ENCODE measurements around the gene CORIN. TPM values are rescaled to one million over a fixed set of nuclear protein-coding genes. Genes with fewer than 3 reads are reported as not detected.

The CORIN gene
- total and polyA plus RNA-seq, 2 experiments from 2014 or later = not detected

DNA sequence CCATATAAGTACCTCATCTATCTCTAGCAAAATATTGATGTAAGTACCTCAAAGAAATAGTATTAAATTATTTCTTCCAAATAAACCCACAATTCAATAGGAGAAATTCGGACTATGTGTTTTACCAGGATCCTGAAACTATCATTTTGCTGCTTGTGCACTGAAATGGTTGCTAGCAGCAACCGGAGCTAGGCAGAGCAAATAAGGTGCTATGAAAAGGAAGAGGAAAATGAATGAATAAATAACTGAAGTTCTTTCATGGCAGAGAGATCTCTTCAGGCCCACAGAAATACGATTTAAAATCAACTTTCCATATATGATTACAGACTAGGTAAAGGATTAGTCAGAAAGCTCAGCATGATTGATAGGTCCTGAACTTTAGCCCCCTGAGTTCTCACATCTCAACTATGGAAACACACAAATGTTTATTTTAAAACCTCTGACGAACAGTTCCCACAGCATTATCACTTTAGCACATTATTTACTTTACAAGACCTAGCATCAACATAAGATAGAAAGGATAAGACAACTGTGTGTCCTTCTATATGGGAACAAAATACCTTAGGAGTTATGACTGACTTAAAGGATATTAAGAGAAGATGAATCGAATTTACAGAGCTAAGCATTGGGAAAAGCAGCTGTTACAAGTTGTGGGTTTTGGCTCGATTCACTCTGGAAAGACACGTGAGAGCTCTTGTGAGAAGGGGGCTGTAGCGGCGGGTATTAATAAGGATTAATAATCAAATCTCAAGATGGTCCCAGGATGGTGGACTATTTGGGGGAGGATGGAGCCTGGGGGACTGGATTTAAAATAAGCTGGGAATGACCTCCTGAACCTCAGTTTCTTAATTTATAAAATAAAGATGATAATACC, 104.3 kb downstream of the CORIN start (continued):
- no peak for TF ChIP-seq ZNF331 (CRISPR knock-in tag; IDR thresholded peaks at IDR 0.05; ENCODE audit: low read depth)

DNA sequence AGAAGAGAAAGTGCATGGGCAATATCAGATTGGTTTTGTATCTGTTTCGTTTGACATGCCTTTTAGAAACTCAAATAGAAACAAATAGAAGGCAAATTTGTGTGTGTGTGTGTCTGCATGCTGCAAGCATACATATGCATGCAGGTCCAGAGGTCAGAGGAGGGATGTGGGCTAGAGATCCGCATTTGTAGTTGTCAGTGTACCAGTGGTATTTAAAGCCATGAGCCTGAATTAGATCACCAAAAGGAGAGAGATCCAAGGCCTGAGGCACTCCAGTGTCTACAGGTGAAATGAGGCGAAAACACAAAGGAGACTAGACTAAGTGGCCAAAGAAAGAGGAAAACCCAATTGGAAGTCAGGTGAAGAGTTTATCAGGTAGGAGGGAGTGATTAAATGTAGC, 106.7 kb downstream of the CORIN start:
- no peak overlapping the region for H3K4me2 ChIP-seq
- H3K27ac ChIP-seq (ENCODE audit: low read depth) = no peak overlapping the region
- H3K9me3 Mint-ChIP-seq = no peaks in the 10 kb centered on the region
- no peaks in the 10 kb centered on the region for H4K20me1 ChIP-seq (replicated peaks; ENCODE audit: insufficient read depth)
- DNase-seq (ENCODE audit: low spot score) = no peak
- no peaks in the 10 kb centered on the region for H3K9me2 ChIP-seq (ENCODE audit: insufficient read depth)
- no peak for ATAC-seq
- no peaks in the 10 kb centered on the region for H3F3A ChIP-seq (replicated peaks; ENCODE audit: low read depth)
- no peaks in the 10 kb centered on the region for H3K79me2 ChIP-seq (replicated peaks; ENCODE audit: insufficient read depth)
- H3K36me3 ChIP-seq (ENCODE audit: insufficient read depth) = no peaks in the 10 kb centered on the region
- H3K36me3 Mint-ChIP-seq (ENCODE audit: low read depth) = no peaks in the 10 kb centered on the region
- no peak overlapping the region for H2AFZ ChIP-seq
- H3K27me3 ChIP-seq (ENCODE audit: insufficient read depth) = no peaks in the 10 kb centered on the region
- no peak overlapping the region for H3K27ac Mint-ChIP-seq
- no peaks in the 10 kb centered on the region; the same call in 1 of the 3 replicates for H3K4me1 Mint-ChIP-seq
- TF ChIP-seq ZNF114 (CRISPR knock-in tag; IDR thresholded peaks at IDR 0.05) = no peak
- no peak for TF ChIP-seq EZH2phosphoT487 (IDR thresholded peaks at IDR 0.05; ENCODE audit: unreplicated experiment)
- peaks cover 2% of the 10 kb centered on the region for H3K27me3 Mint-ChIP-seq (ENCODE audit: insufficient read depth, low read depth, poor library complexity)
- H3K4me3 ChIP-seq = no peak overlapping the region
- H3K4me3 Mint-ChIP-seq = no peak overlapping the region
- no peaks in the 10 kb centered on the region for H3K4me1 ChIP-seq (ENCODE audit: insufficient read depth)

DNA sequence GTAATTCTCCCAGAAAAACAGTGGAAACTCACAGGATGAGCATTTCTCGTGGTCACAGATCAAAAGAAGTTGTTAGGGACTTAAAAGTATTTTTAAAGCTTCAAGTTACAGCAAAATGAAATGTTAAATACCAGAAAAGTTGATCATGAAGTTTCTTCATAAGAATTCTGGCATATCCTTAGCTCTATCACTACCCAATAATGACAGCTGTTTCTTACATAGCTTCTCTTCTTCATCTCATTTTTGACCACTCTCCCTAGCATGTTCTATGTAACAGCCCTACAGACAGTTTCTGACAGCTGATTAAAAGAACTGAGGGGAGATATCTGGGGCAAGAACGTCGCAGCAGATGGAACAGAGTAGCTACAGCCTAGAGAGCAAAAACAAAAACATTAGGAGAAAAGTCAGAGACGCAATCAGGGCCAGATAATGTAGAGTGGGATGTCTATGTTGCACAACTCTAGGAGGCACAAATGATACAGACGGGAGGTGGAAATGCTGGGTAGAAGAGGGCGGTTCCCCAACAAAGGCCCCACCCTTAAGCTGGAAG, 108.7 kb downstream of the CORIN start:
- H3K9me2 ChIP-seq (ENCODE audit: insufficient read depth) = no peaks in the 10 kb centered on the region
- H2AFZ ChIP-seq = no peak overlapping the region; the same call in 1 of the 2 replicates
- H3F3A ChIP-seq (replicated peaks; ENCODE audit: low read depth) = no peaks in the 10 kb centered on the region
- Mint-ChIP-seq H3K4me3 (no peak overlapping the region), H3K36me3 (ENCODE audit: low read depth) (no peaks in the 10 kb centered on the region), H3K27ac (no peak overlapping the region), H3K9me3 (no peaks in the 10 kb centered on the region), H3K27me3 (ENCODE audit: insufficient read depth, low read depth, poor library complexity) (peaks cover 2% of the 10 kb centered on the region), H3K4me1 (no peaks in the 10 kb centered on the region; the same call in 1 of the 3 replicates)
- no peak overlapping the region for H3K4me2 ChIP-seq
- DNase-seq (ENCODE audit: low spot score) (no peak), ATAC-seq (no peak)
- H3K4me1 ChIP-seq (ENCODE audit: insufficient read depth) = no peaks in the 10 kb centered on the region
- H3K27ac ChIP-seq (ENCODE audit: low read depth) = no peak overlapping the region
- H4K20me1 ChIP-seq (replicated peaks; ENCODE audit: insufficient read depth) = no peaks in the 10 kb centered on the region
- H3K4me3 ChIP-seq = no peak overlapping the region
- no peaks in the 10 kb centered on the region for H3K79me2 ChIP-seq (replicated peaks; ENCODE audit: insufficient read depth)
- no peaks in the 10 kb centered on the region for H3K36me3 ChIP-seq (ENCODE audit: insufficient read depth)
- H3K27me3 ChIP-seq (ENCODE audit: insufficient read depth) = no peaks in the 10 kb centered on the region
- no peak for TF ChIP-seq NANOG (IDR thresholded peaks at IDR 0.05; ENCODE audit: borderline replicate concordance)
- TF ChIP-seq, protein P1, sequence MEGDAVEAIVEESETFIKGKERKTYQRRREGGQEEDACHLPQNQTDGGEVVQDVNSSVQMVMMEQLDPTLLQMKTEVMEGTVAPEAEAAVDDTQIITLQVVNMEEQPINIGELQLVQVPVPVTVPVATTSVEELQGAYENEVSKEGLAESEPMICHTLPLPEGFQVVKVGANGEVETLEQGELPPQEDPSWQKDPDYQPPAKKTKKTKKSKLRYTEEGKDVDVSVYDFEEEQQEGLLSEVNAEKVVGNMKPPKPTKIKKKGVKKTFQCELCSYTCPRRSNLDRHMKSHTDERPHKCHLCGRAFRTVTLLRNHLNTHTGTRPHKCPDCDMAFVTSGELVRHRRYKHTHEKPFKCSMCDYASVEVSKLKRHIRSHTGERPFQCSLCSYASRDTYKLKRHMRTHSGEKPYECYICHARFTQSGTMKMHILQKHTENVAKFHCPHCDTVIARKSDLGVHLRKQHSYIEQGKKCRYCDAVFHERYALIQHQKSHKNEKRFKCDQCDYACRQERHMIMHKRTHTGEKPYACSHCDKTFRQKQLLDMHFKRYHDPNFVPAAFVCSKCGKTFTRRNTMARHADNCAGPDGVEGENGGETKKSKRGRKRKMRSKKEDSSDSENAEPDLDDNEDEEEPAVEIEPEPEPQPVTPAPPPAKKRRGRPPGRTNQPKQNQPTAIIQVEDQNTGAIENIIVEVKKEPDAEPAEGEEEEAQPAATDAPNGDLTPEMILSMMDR (conservative IDR thresholded peaks at IDR 0.05; ENCODE audit: low read depth in 2 of 2) = no peak
- TF ChIP-seq JUNB (IDR thresholded peaks at IDR 0.05; ENCODE audit: unreplicated experiment) = no peak
- TF ChIP-seq ZNF331 (CRISPR knock-in tag; IDR thresholded peaks at IDR 0.05; ENCODE audit: low read depth) = no peak
- TF ChIP-seq, protein P2, sequence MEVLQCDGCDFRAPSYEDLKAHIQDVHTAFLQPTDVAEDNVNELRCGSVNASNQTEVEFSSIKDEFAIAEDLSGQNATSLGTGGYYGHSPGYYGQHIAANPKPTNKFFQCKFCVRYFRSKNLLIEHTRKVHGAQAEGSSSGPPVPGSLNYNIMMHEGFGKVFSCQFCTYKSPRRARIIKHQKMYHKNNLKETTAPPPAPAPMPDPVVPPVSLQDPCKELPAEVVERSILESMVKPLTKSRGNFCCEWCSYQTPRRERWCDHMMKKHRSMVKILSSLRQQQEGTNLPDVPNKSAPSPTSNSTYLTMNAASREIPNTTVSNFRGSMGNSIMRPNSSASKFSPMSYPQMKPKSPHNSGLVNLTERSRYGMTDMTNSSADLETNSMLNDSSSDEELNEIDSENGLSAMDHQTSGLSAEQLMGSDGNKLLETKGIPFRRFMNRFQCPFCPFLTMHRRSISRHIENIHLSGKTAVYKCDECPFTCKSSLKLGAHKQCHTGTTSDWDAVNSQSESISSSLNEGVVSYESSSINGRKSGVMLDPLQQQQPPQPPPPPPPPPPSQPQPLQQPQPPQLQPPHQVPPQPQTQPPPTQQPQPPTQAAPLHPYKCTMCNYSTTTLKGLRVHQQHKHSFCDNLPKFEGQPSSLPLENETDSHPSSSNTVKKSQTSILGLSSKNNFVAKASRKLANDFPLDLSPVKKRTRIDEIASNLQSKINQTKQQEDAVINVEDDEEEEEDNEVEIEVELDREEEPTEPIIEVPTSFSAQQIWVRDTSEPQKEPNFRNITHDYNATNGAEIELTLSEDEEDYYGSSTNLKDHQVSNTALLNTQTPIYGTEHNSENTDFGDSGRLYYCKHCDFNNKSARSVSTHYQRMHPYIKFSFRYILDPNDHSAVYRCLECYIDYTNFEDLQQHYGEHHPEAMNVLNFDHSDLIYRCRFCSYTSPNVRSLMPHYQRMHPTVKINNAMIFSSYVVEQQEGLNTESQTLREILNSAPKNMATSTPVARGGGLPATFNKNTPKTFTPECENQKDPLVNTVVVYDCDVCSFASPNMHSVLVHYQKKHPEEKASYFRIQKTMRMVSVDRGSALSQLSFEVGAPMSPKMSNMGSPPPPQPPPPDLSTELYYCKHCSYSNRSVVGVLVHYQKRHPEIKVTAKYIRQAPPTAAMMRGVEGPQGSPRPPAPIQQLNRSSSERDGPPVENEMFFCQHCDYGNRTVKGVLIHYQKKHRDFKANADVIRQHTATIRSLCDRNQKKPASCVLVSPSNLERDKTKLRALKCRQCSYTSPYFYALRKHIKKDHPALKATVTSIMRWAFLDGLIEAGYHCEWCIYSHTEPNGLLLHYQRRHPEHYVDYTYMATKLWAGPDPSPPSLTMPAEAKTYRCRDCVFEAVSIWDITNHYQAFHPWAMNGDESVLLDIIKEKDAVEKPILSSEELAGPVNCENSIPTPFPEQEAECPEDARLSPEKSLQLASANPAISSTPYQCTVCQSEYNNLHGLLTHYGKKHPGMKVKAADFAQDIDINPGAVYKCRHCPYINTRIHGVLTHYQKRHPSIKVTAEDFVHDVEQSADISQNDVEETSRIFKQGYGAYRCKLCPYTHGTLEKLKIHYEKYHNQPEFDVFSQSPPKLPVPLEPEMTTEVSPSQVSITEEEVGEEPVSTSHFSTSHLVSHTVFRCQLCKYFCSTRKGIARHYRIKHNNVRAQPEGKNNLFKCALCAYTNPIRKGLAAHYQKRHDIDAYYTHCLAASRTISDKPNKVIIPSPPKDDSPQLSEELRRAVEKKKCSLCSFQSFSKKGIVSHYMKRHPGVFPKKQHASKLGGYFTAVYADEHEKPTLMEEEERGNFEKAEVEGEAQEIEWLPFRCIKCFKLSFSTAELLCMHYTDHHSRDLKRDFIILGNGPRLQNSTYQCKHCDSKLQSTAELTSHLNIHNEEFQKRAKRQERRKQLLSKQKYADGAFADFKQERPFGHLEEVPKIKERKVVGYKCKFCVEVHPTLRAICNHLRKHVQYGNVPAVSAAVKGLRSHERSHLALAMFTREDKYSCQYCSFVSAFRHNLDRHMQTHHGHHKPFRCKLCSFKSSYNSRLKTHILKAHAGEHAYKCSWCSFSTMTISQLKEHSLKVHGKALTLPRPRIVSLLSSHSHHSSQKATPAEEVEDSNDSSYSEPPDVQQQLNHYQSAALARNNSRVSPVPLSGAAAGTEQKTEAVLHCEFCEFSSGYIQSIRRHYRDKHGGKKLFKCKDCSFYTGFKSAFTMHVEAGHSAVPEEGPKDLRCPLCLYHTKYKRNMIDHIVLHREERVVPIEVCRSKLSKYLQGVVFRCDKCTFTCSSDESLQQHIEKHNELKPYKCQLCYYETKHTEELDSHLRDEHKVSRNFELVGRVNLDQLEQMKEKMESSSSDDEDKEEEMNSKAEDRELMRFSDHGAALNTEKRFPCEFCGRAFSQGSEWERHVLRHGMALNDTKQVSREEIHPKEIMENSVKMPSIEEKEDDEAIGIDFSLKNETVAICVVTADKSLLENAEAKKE (CRISPR knock-in tag; IDR thresholded peaks at IDR 0.05) = no peak
- no peak for TF ChIP-seq EZH2 (IDR thresholded peaks at IDR 0.05; ENCODE audit: low read depth, unreplicated experiment)
- TF ChIP-seq POLR2AphosphoS5 (IDR thresholded peaks at IDR 0.05; ENCODE audit: low read depth) = no peak
- TF ChIP-seq ZNF114 (CRISPR knock-in tag; IDR thresholded peaks at IDR 0.05) = no peak
- TF ChIP-seq, protein P3, sequence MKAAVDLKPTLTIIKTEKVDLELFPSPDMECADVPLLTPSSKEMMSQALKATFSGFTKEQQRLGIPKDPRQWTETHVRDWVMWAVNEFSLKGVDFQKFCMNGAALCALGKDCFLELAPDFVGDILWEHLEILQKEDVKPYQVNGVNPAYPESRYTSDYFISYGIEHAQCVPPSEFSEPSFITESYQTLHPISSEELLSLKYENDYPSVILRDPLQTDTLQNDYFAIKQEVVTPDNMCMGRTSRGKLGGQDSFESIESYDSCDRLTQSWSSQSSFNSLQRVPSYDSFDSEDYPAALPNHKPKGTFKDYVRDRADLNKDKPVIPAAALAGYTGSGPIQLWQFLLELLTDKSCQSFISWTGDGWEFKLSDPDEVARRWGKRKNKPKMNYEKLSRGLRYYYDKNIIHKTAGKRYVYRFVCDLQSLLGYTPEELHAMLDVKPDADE (IDR thresholded peaks at IDR 0.05) = no peak

Measured in GM23338 (cell line).